Psoas muscle (tissue), 8 donors: ENCODE results near the gene GDF15. TPM values are rescaled to one million over a fixed set of nuclear protein-coding genes. Genes with fewer than 3 reads are reported as not detected.
A peak's percentile ranks its signal among the peaks of the same experiment; 100 is the strongest.

Experiments used
- ATAC-seq, 4 donors: fragments of 200-7000 bp; cut with Tn5 transposase; one replicate each; pipeline ENCODE4 v1.9.1; 2020; ENCODE audit warnings: moderate library complexity in 3 of 4, mild to moderate bottlenecking in 2 of 4
- DNase-seq, 2 donors: peaks; one replicate each; pipeline ENCODE4 v3.0.0-alpha.2; 2020
- H3K27ac ChIP-seq: fragments of 200-600 bp; one replicate; pipeline ENCODE4 v1.8.0; 2022
- H3K27me3 ChIP-seq, 3 donors: fragments of 200-600 bp in 1 of 3; one replicate each; pipeline versions ENCODE4 v1.6.1 to v1.8.0; 2013 to 2022; ENCODE audit warnings: low read length in 2 of 3, mild to moderate bottlenecking in 2 of 3, moderate library complexity in 1 of 3; ENCODE audit not compliant: insufficient read depth in 3 of 3
- H3K36me3 ChIP-seq, 2 donors: fragments of 200-600 bp in 1 of 2; one replicate each; pipeline versions ENCODE4 v1.6.1 to v1.8.0; 2013 to 2022; ENCODE audit warnings: low read depth in 1 of 2, mild to moderate bottlenecking in 1 of 2, moderate library complexity in 1 of 2; ENCODE audit not compliant: insufficient read depth in 1 of 2
- H3K4me1 ChIP-seq: fragments of 200-600 bp; one replicate; pipeline ENCODE4 v1.8.0; 2022
- H3K4me3 ChIP-seq: fragments of 200-600 bp; one replicate; pipeline ENCODE4 v1.8.0; 2022; ENCODE audit warnings: mild to moderate bottlenecking
- H3K9me3 ChIP-seq: fragments of 200-600 bp; one replicate; pipeline ENCODE4 v1.8.0; 2022
- CTCF ChIP-seq: fragments of 200-600 bp; IDR thresholded peaks from one replicate; pipeline ENCODE4 v1.8.0; 2022; ENCODE audit warnings: antibody characterized with exemption
- WGBS, 3 donors: extraction: QIAGEN DNeasy Blood & Tissue Kit; methylation state at CpG; one replicate each; pipeline versions ENCODE4 v1.1.6 to v1.1.7; 2013; 5-methylcytosine and 5-hydroxymethylcytosine counted together
- intact Hi-C, 2 donors: fragments of 100-400 bp; cut with DNase I; formaldehyde crosslinking; loops; one replicate each; pipeline versions ENCODE4 v1.11.0 to v1.14.2; 2022
- polyA plus RNA-seq, 3 donors: library from polyadenylated mRNA; stranded (reverse); fragments of 200-250 nt; gene quantifications; one replicate each; pipeline ENCODE4 v1.2.3, GENCODE V29; 2013
- total RNA-seq, 4 donors: library from RNA; stranded (reverse); fragmentation: NEBNext Ultra II Directional in 2 of 4; extraction: Animal tissue kit (Norgen Biotek cat#: 25700) in 2 of 4; gene quantifications; one replicate each; pipeline versions ENCODE4 v1.2.1 to v1.2.4, GENCODE V29; 2021 to 2023
- donor health status: healthy with polysubstance abuse.
- donor health status: DM: no; HTN: no; CAD: no; lungs with moderate emphysema.
- donor health status: Bipolar disorder and iron deficiency.
- donor health status: healthy.
- donor health status: DM: yes; HTN: yes; CAD: no.
- donor health status: DM: no; HTN: no; CAD: no.
- donor health status: DM: no; HTN: no; CAD: no.
- donor health status: DM: yes; HTN: yes; CAD: no.

The GDF15 gene
- total and polyA plus RNA-seq, 7 donors, result 0.27 to 37.1 (median 0.99) TPM

GRCh38 chr19:18412610-18413239, 26.8 kb downstream of the GDF15 start:
- intact Hi-C loops, result loop anchor here (5.0 to 10.0 kb wide), 4 partner anchors 65 to 205 kb away; partner anchors contain the start of gene PDE4C (in 1 of the 2)
- WGBS, 3 donors, result 64 to 75% (median 70%) methylated on average over 16 of the region's 16 CpGs
- peaks cover 4% of the 10 kb centered on the region for H3K4me1 ChIP-seq
- TF ChIP-seq CTCF, result no peak
- no peak overlapping the region for H3K4me3 ChIP-seq
- H3K27ac ChIP-seq, result no peak overlapping the region
- no peak for DNase-seq
- peaks cover 0 to 7% (median 0%) of the 10 kb centered on the region in 3 donors for H3K27me3 ChIP-seq
- no peaks in the 10 kb centered on the region for H3K36me3 ChIP-seq
- H3K9me3 ChIP-seq, result no peaks in the 10 kb centered on the region
- no peak for ATAC-seq

GRCh38 chr19:18414504-18415177, 28.7 kb downstream of the GDF15 start:
- H3K9me3 ChIP-seq, result no peaks in the 10 kb centered on the region
- no peak for TF ChIP-seq CTCF
- WGBS, 3 donors, result 28 to 48% (median 31%) methylated on average over 10 to 11 of the region's 11 CpGs
- intact Hi-C loops, result loop anchor here (5.0 to 10.0 kb wide), 4 partner anchors 67 to 207 kb away; partner anchors contain the start of gene PDE4C (in 1 of the 2)
- ATAC-seq (no peak), DNase-seq (peak in 1 of 2 donors; percentile 62)
- H3K27me3 ChIP-seq, result peaks cover 0 to 7% (median 0%) of the 10 kb centered on the region in 3 donors
- peak overlapping the region; percentile 49 for H3K4me3 ChIP-seq
- H3K27ac ChIP-seq, result peak overlapping the region; percentile 86
- no peaks in the 10 kb centered on the region for H3K36me3 ChIP-seq
- peaks cover 11% of the 10 kb centered on the region for H3K4me1 ChIP-seq

- intact Hi-C loops, result loop anchor here in 1 of 2 donors (10.0 kb wide), 2 partner anchors 161 to 191 kb away; partner anchors contain the start of gene PDE4C
- Histone ChIP-seq H3K9me3 (no peaks in the 10 kb centered on the region), H3K36me3 (no peaks in the 10 kb centered on the region), H3K27me3 (peaks cover 0 to 7% (median 0%) of the 10 kb centered on the region in 3 donors), H3K27ac (peak overlapping the region; percentile 86), H3K4me1 (peaks cover 12% of the 10 kb centered on the region), H3K4me3 (peak overlapping the region; percentile 49)
- peak; percentile 78 to 86 for DNase-seq
- peak; percentile 2 to 13 (median 6) for ATAC-seq
- TF ChIP-seq CTCF, result no peak
- 31 to 41% (median 38%) methylated on average over 25 of the region's 25 CpGs for WGBS, 3 donors
Measured at GRCh38 chr19:18415178-18415867, 29.4 kb downstream of the GDF15 start.

GRCh38 chr19:18416778-18417249, 30.9 kb downstream of the GDF15 start:
- peak overlapping the region; percentile 53 for H3K4me3 ChIP-seq
- H3K4me1 ChIP-seq, result peaks cover 25% of the 10 kb centered on the region
- H3K9me3 ChIP-seq, result no peaks in the 10 kb centered on the region
- peak; percentile 18 to 42 (median 23) for ATAC-seq
- WGBS, 3 donors, result 2 to 4% (median 4%) methylated on average over 36 to 44 of the region's 44 CpGs
- TF ChIP-seq CTCF, result no peak
- intact Hi-C loops, result loop anchor here in 1 of 2 donors (10.0 kb wide), 2 partner anchors 162 to 192 kb away; partner anchors contain the start of gene PDE4C
- peak overlapping the region; percentile 86 for H3K27ac ChIP-seq
- H3K36me3 ChIP-seq, result no peaks in the 10 kb centered on the region
- H3K27me3 ChIP-seq, result peaks cover 0 to 7% (median 0%) of the 10 kb centered on the region in 3 donors
- peak; percentile 90 to 93 for DNase-seq
